ENCODE measurements around the gene CRB3.

CRB3 gene

GRCh38 chr19:6470173-6470572 is 6.1 kb downstream of the CRB3 start:
- no peak for DNase-seq

- no peak for DNase-seq
These were observed 7.0 kb downstream of the CRB3 start for GRCh38 chr19:6471076-6471475.

- no peak for DNase-seq
These were observed 8.6 kb downstream of the CRB3 start for GRCh38 chr19:6472713-6473112.

- no peak for DNase-seq
These were observed 9.6 kb downstream of the CRB3 start for GRCh38 chr19:6473647-6474046.

- no peak for DNase-seq
These were observed 11.4 kb downstream of the CRB3 start for GRCh38 chr19:6475321-6476108.

GRCh38 chr19:6476155-6476895 is 12.3 kb downstream of the CRB3 start:
- DNase-seq: peak; percentile 66

GRCh38 chr19:6476896-6477431 is 12.9 kb downstream of the CRB3 start:
- DNase-seq: no peak

- DNase-seq: no peak
These were observed 14.7 kb downstream of the CRB3 start for GRCh38 chr19:6478815-6479214.

- DNase-seq: no peak
These were observed 15.8 kb downstream of the CRB3 start for GRCh38 chr19:6479836-6480398.

GRCh38 chr19:6480848-6481415 is 16.9 kb downstream of the CRB3 start:
- no peak for DNase-seq

GRCh38 chr19:6481541-6482342 is 17.7 kb downstream of the CRB3 start, which contains the start of gene DENND1C:
Gene DENND1C (minus strand): TSS chr19:6481787. CDS start chr19:6481695, 92 bp downstream.
- DNase-seq: no peak

GRCh38 chr19:6482343-6482686 is 18.2 kb downstream of the CRB3 start:
- DNase-seq: no peak

- DNase-seq: no peak
These were observed 19.2 kb downstream of the CRB3 start for GRCh38 chr19:6483235-6483634.

- DNase-seq: no peak
These were observed 20.2 kb downstream of the CRB3 start for GRCh38 chr19:6484230-6484629.

GRCh38 chr19:6484831-6485230 is 20.8 kb downstream of the CRB3 start:
- DNase-seq: no peak

- DNase-seq: no peak
These were observed 25.4 kb downstream of the CRB3 start for GRCh38 chr19:6489278-6490061.

- DNase-seq: no peak
These were observed 26.1 kb downstream of the CRB3 start for GRCh38 chr19:6490134-6490533.

- no peak for DNase-seq
These were observed 27.9 kb downstream of the CRB3 start for GRCh38 chr19:6491802-6492592.

- no peak for DNase-seq
These were observed 30.5 kb downstream of the CRB3 start for GRCh38 chr19:6494438-6495036.

GRCh38 chr19:6495947-6496346 is 31.9 kb downstream of the CRB3 start:
- DNase-seq: no peak

Measured in NCI-H2171 (cell line).